Gastrocnemius medialis (tissue), 4 donors: Measurements from ENCODE around the gene TTC31.

Source experiments
- CTCF ChIP-seq, 5 experiments: fragments of 450-650 bp in 3 of 5; fragments of 200-600 bp in 2 of 5; sonication (generic) in 2 of 5; IDR thresholded peaks in 4 of 5; conservative IDR thresholded peaks in 1 of 5; 1 replicate in 4 of 5; 2 replicates in 1 of 5; pipeline ENCODE4 v1.5.1; 2016 to 2019; ENCODE audit warnings: antibody characterized with exemption in 5 of 5, mild to moderate bottlenecking in 3 of 5, moderate library complexity in 3 of 5
- POLR2A ChIP-seq, 2 donors: fragments of 450-650 bp; IDR thresholded peaks; one replicate each; pipeline ENCODE4 v1.6.1; 2017; ENCODE audit warnings: antibody characterized with exemption in 2 of 2, mild to moderate bottlenecking in 2 of 2, moderate library complexity in 2 of 2

DNA sequence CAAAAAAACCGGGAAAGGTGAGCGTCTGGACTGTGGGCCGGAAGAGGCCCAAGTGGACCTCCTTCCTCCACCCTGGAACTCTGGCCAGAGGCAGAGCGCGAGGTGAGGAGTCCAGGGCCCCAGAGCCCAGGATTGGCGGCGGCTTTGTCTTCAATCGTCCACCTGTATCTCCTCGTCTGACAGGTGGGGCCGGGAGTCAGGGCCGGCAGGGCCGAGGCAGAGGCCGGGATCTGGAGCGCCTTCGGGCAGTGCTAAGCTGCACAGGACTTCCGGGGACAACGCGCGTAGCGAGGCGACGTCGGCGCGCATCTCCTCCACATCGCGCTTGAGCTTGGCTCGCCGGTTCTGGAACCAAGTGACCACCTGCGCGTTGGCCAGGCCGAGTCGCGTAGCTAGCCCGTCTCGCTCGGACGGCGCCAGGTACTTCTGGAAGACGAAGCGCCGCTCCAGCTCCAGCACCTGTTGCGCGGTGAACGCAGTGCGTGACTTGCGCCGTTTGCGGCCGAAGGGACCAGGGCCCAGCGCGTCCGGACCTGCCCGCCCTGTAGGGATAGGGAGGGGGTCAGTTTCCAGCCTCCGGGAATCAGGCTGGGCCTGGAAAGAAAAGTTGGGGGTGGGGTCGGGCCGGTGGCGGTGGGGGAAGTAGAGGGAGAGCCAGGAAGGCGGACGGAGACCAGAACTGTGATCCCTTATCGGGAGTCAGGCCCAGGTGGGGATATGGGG lies 15.1 kb downstream of the TTC31 start:
- TF ChIP-seq CTCF (IDR thresholded peaks at IDR 0.05 in 4 of 5, conservative IDR thresholded peaks at IDR 0.05 in 1 of 5) (no peak), POLR2A (IDR thresholded peaks at IDR 0.05) (no peak)
